HG03108 (cell line): ENCODE results near the gene GATA2.

Source experiments
- ATAC-seq: cut with Tn5 transposase; IDR thresholded peaks from one replicate; pipeline ENCODE4 v1.9.1; 2021; ENCODE audit warnings: moderate library complexity; ENCODE audit not compliant: unreplicated experiment

The GATA2 gene

GRCh38 chr3:128492671-128493569 lies at the start of gene GATA2:
Gene GATA2 (minus strand): TSS chr3:128493201. CDS start chr3:128487031, 6,170 bp downstream.
- no peak for ATAC-seq

- ATAC-seq = no peak
These were observed 48.2 kb upstream of the GATA2 start for GRCh38 chr3:128541246-128541645.

- ATAC-seq = no peak
These were observed 46.4 kb upstream of the GATA2 start for GRCh38 chr3:128539376-128539775.

GRCh38 chr3:128537091-128537703 lies 44.2 kb upstream of the GATA2 start:
- no peak for ATAC-seq

GRCh38 chr3:128532012-128532983 lies 39.3 kb upstream of the GATA2 start:
- ATAC-seq = no peak

- ATAC-seq = no peak
These were observed 31.6 kb upstream of the GATA2 start for GRCh38 chr3:128524374-128525299.

GRCh38 chr3:128523591-128523990 lies 30.6 kb upstream of the GATA2 start:
- no peak for ATAC-seq

GRCh38 chr3:128521715-128522114 lies 28.7 kb upstream of the GATA2 start:
- ATAC-seq = no peak

GRCh38 chr3:128518587-128519490 lies 25.8 kb upstream of the GATA2 start:
- ATAC-seq = no peak

GRCh38 chr3:128517648-128518047 lies 24.6 kb upstream of the GATA2 start:
- no peak for ATAC-seq

GRCh38 chr3:128515967-128516366 lies 23.0 kb upstream of the GATA2 start:
- no peak for ATAC-seq

- no peak for ATAC-seq
These were observed 15.9 kb upstream of the GATA2 start for GRCh38 chr3:128508852-128509251.

- no peak for ATAC-seq
These were observed 13.8 kb upstream of the GATA2 start for GRCh38 chr3:128506754-128507153.

- no peak for ATAC-seq
These were observed 12.8 kb upstream of the GATA2 start for GRCh38 chr3:128505771-128506170.

GRCh38 chr3:128504963-128505730 lies 12.1 kb upstream of the GATA2 start:
- ATAC-seq = no peak

- no peak for ATAC-seq
These were observed 11.5 kb upstream of the GATA2 start for GRCh38 chr3:128504533-128504915.

GRCh38 chr3:128503751-128504532 lies 10.9 kb upstream of the GATA2 start:
- ATAC-seq = no peak
